Choroid plexus epithelial cell (primary cell): ENCODE data around the gene ATXN1.
A peak's percentile ranks its signal among the peaks of the same experiment; 100 is the strongest.

Experiments
- DNase-seq: peaks from one replicate; pipeline ENCODE4 v3.0.0-alpha.2; 2010; ENCODE audit warnings: low read depth
- H3K4me3 ChIP-seq: 2 replicates; pipeline ENCODE4 v1.5.1; 2011; ENCODE audit warnings: low read depth, mild to moderate bottlenecking, control low read depth, low read length, moderate library complexity
- CTCF ChIP-seq: conservative IDR thresholded peaks from 2 replicates; pipeline ENCODE4 v1.5.1; 2011; ENCODE audit warnings: low read depth, mild to moderate bottlenecking, control low read depth, inconsistent platforms, low read length, moderate library complexity

Gene ATXN1

GRCh38 chr6:16749516-16750485, 11.5 kb downstream of the ATXN1 start:
- TF ChIP-seq CTCF, result no peak
- DNase-seq, result no peak
- no peak overlapping the region for H3K4me3 ChIP-seq

- TF ChIP-seq CTCF, result no peak
- no peak overlapping the region for H3K4me3 ChIP-seq
These were observed 13.3 kb downstream of the ATXN1 start for GRCh38 chr6:16748025-16748319.

GRCh38 chr6:16747232-16748024, 13.8 kb downstream of the ATXN1 start:
- DNase-seq, result peak; percentile 74
- no peak overlapping the region for H3K4me3 ChIP-seq
- no peak for TF ChIP-seq CTCF

More at GRCh38 chr6:16748025-16748319, 13.3 kb downstream of the ATXN1 start:
- no peak for DNase-seq

- H3K4me3 ChIP-seq, result no peak overlapping the region
- no peak for DNase-seq
- no peak for TF ChIP-seq CTCF
These were observed 14.4 kb downstream of the ATXN1 start for GRCh38 chr6:16746812-16747211.

GRCh38 chr6:16746401-16746800, 14.9 kb downstream of the ATXN1 start:
- no peak overlapping the region for H3K4me3 ChIP-seq
- TF ChIP-seq CTCF, result no peak
- no peak for DNase-seq

- H3K4me3 ChIP-seq, result no peak overlapping the region
- DNase-seq, result no peak
- TF ChIP-seq CTCF, result no peak
These were observed 17.5 kb downstream of the ATXN1 start for GRCh38 chr6:16743664-16744210.
